Stimulated activated CD8-positive, alpha-beta memory T cell treated with anti-CD3 and anti-CD28 coated beads, Interleukin-7, amount 100 ng/mL, for 4 hours (primary cell): ENCODE results near the gene GRK7.
"Not testable (repeated sequence)": the region's sequence is repeated elsewhere in the genome, so short reads cannot be mapped to it uniquely, and the experiment has no call there.

Source experiments
- DNase-seq, 2 donors: peaks; one replicate each; pipeline ENCODE4 v3.0.0-alpha.2; 2020; ENCODE audit warnings: low read depth in 2 of 2

Gene GRK7

GRCh38 chr3:141754032-141754431 is 9.2 kb upstream of the GRK7 start:
- DNase-seq: no peak

GRCh38 chr3:141762552-141762951 is 656 bp upstream of the GRK7 start:
- DNase-seq: not testable (repeated sequence)

- no peak for DNase-seq
Measured at GRCh38 chr3:141764045-141764444, 837 bp downstream of the GRK7 start.

GRCh38 chr3:141764465-141764864 is 1.3 kb downstream of the GRK7 start:
- DNase-seq: no peak

GRCh38 chr3:141764986-141765385 is 1.8 kb downstream of the GRK7 start:
- no peak for DNase-seq

- DNase-seq: no peak
Measured at GRCh38 chr3:141767066-141767465, 3.9 kb downstream of the GRK7 start.

GRCh38 chr3:141769221-141769894 is 6.2 kb downstream of the GRK7 start:
- no peak for DNase-seq

- DNase-seq: no peak
Measured at GRCh38 chr3:141773676-141774075, 10.5 kb downstream of the GRK7 start.

GRCh38 chr3:141776376-141776775 is 13.2 kb downstream of the GRK7 start:
- DNase-seq: no peak

GRCh38 chr3:141776885-141777284 is 13.7 kb downstream of the GRK7 start:
- DNase-seq: no peak

GRCh38 chr3:141777957-141778813 is 15.0 kb downstream of the GRK7 start:
- no peak for DNase-seq

GRCh38 chr3:141779667-141780066 is 16.5 kb downstream of the GRK7 start:
- no peak for DNase-seq

GRCh38 chr3:141782386-141782932 is 19.3 kb downstream of the GRK7 start:
- DNase-seq: no peak

GRCh38 chr3:141783632-141784031 is 20.4 kb downstream of the GRK7 start:
- no peak for DNase-seq

- no peak for DNase-seq
Measured at GRCh38 chr3:141784096-141784495, 20.9 kb downstream of the GRK7 start.

GRCh38 chr3:141784531-141784930 is 21.3 kb downstream of the GRK7 start:
- DNase-seq: no peak

GRCh38 chr3:141788149-141788548 is 24.9 kb downstream of the GRK7 start:
- DNase-seq: no peak

GRCh38 chr3:141788750-141789149 is 25.5 kb downstream of the GRK7 start:
- not testable (repeated sequence) for DNase-seq

GRCh38 chr3:141789281-141789680 is 26.1 kb downstream of the GRK7 start:
- DNase-seq: no peak

GRCh38 chr3:141790171-141790570 is 27.0 kb downstream of the GRK7 start:
- no peak for DNase-seq

- DNase-seq: no peak
Measured at GRCh38 chr3:141792495-141792894, 29.3 kb downstream of the GRK7 start.

- DNase-seq: no peak
Measured at GRCh38 chr3:141793476-141794260, 30.5 kb downstream of the GRK7 start.
